OCI-LY7 (cell line): ENCODE measurements around the gene MRPL28. TPM values are rescaled to one million over a fixed set of nuclear protein-coding genes. Genes with fewer than 3 reads are reported as not detected.

Source experiments
- BruUV-seq: library from RNA; stranded (reverse); fragments of 400-500 nt; replicated peaks from 2 replicates; lab custom pipeline; 2021; lab: Mats Ljungman, UMichigan
- CTCF ChIA-PET: fragments of 300-600 bp; sonication (Branson Sonifier 250); formaldehyde crosslinking; loops from one replicate; lab custom pipeline; 2022; ENCODE audit warnings: antibody characterized with exemption; ENCODE audit not compliant: unreplicated experiment; lab: Charles Lee
- POLR2A ChIA-PET: fragments of 300-600 bp; sonication (Branson Sonifier 250); formaldehyde crosslinking; loops from one replicate; lab custom pipeline; 2022; ENCODE audit warnings: antibody characterized with exemption; lab: Charles Lee
- DNase-seq: peaks from one replicate; pipeline ENCODE4 v3.0.0-alpha.2; 2015; ENCODE audit warnings: low spot score
- H2AFZ ChIP-seq: fragments of 200-600 bp; sonication (generic), shearing (Covaris generic); 2 replicates; pipeline ENCODE4 v1.6.1; 2014; ENCODE audit warnings: mild to moderate bottlenecking, antibody characterized with exemption, low read length, moderate library complexity
- H3K27ac ChIP-seq: fragments of 200-600 bp; sonication (generic); 2 replicates; pipeline ENCODE4 v1.5.1; 2014; ENCODE audit warnings: mixed run types, low read depth, mild to moderate bottlenecking, moderate library complexity, low read length, inconsistent platforms; ENCODE audit not compliant: poor library complexity, severe bottlenecking
- H3K36me3 ChIP-seq: fragments of 200-600 bp; sonication (generic); 2 replicates; pipeline ENCODE4 v1.6.1; 2014; ENCODE audit warnings: mild to moderate bottlenecking, antibody characterized with exemption, low read length, moderate library complexity, mixed read lengths; ENCODE audit not compliant: insufficient read depth
- H3K4me1 ChIP-seq: fragments of 200-600 bp; sonication (generic); 2 replicates; pipeline ENCODE4 v1.5.1; 2014; ENCODE audit warnings: mild to moderate bottlenecking, low read length; ENCODE audit not compliant: insufficient read depth, poor library complexity, severe bottlenecking
- H3K4me2 ChIP-seq: fragments of 200-600 bp; sonication (generic); 2 replicates; pipeline ENCODE4 v1.6.1; 2014; ENCODE audit warnings: mild to moderate bottlenecking, low read length
- H3K4me3 ChIP-seq: fragments of 200-600 bp; sonication (generic); 2 replicates; pipeline ENCODE4 v1.5.1; 2014; ENCODE audit warnings: mild to moderate bottlenecking, low read depth, low read length; ENCODE audit not compliant: poor library complexity, severe bottlenecking
- H3K79me2 ChIP-seq: fragments of 200-600 bp; sonication (generic); 2 replicates; pipeline ENCODE4 v1.6.1; 2016; ENCODE audit warnings: low read depth, mild to moderate bottlenecking, low read length, moderate library complexity, mixed read lengths; ENCODE audit not compliant: insufficient read depth
- H3K9me2 ChIP-seq: fragments of 200-600 bp; sonication (generic); 2 replicates; pipeline ENCODE4 v1.6.1; 2016; ENCODE audit warnings: mild to moderate bottlenecking, low read length, mixed read lengths; ENCODE audit not compliant: insufficient read depth
- H3K9me3 ChIP-seq: fragments of 200-600 bp; sonication (generic); 2 replicates; pipeline ENCODE4 v1.6.1; 2014; ENCODE audit warnings: mild to moderate bottlenecking, mixed run types, low read length, mixed read lengths
- H4K20me1 ChIP-seq: fragments of 200-600 bp; sonication (generic); 2 replicates; pipeline ENCODE4 v1.6.1; 2014; ENCODE audit warnings: mild to moderate bottlenecking, antibody characterized with exemption, low read length, moderate library complexity, mixed read lengths; ENCODE audit not compliant: insufficient read depth
- CTCF ChIP-seq: fragments of 200-600 bp; sonication (generic); conservative IDR thresholded peaks from 2 replicates; pipeline ENCODE4 v1.5.1; 2014; ENCODE audit warnings: mild to moderate bottlenecking, antibody characterized with exemption, low read length, moderate library complexity, mixed read lengths
- EZH2phosphoT487 ChIP-seq: fragments of 200-600 bp; sonication (generic); IDR thresholded peaks from 2 replicates; pipeline ENCODE4 v1.6.1; 2018; ENCODE audit warnings: low read depth, borderline replicate concordance, mild to moderate bottlenecking, mixed run types, antibody characterized with exemption, low read length, moderate library complexity, mixed read lengths
- intact Hi-C: fragments of 100-400 bp; cut with micrococcal nuclease; formaldehyde crosslinking; loops from one replicate; pipeline ENCODE4 v1.10.0; 2022; ENCODE audit not compliant: unreplicated experiment
- total RNA-seq, 2 experiments: library from RNA; depleted of rRNA in 1 of 2; stranded (reverse); fragments of >200 nt in 1 of 2; shearing (Covaris generic) in 1 of 2; gene quantifications; 2 replicates each; pipeline ENCODE4 v1.2.3, GENCODE V29; 2014 to 2022

MRPL28 gene
- total RNA-seq, 2 experiments from 2014 or later: 84.6 to 113 TPM

GRCh38 chr16:352547-353403 lies 17.6 kb downstream of the MRPL28 start, which contains the start of gene AXIN1:
TSS of gene AXIN1 (minus strand) at chr16:352723. CDS start at chr16:347025, 5,698 bp downstream.
- peak; percentile 98 for DNase-seq
- Histone ChIP-seq H3K9me2 (no peaks in the 10 kb centered on the region), H2AFZ (peak within 1 kb of the TSS; percentile 58; the same call in 1 of the 2 replicates), H3K79me2 (peaks cover 9% of the 10 kb centered on the region; the same call in 1 of the 2 replicates), H3K9me3 (no peaks in the 10 kb centered on the region), H3K4me1 (peaks cover 22% of the 10 kb centered on the region), H3K36me3 (peaks cover 12% of the 10 kb centered on the region), H3K4me2 (peak within 1 kb of the TSS; percentile 98), H3K4me3 (peak within 1 kb of the TSS; percentile 96), H4K20me1 (no peaks in the 10 kb centered on the region), H3K27ac (no peak within 1 kb of the TSS)
- BruUV-seq: no TSS peak
- intact Hi-C loops: loop anchor here (1.0 to 2.0 kb wide), 2 partner anchors 31 to 118 kb away; partner anchors contain the start of gene FAM234A
- CTCF ChIA-PET: interaction anchor here (0.6 to 0.9 kb wide), 5 partner anchors 9 to 246 kb away, joined by 3 to 5 read pairs (median 3); partner anchors contain the start of gene FAM234A
- TF ChIP-seq CTCF: no peak; the same call in 1 of the 2 replicates
- no peak for TF ChIP-seq EZH2phosphoT487
- POLR2A ChIA-PET: interaction anchor here (0.6 to 0.7 kb wide), 4 partner anchors 30 to 283 kb away, joined by 3 to 8 read pairs (median 5); no protein-coding TSS in a partner anchor

GRCh38 chr16:351804-352520 lies 18.4 kb downstream of the MRPL28 start:
- BruUV-seq: no TSS peak
- Histone ChIP-seq H3K9me3 (no peaks in the 10 kb centered on the region), H3K4me2 (peak overlapping the region; percentile 98), H4K20me1 (no peaks in the 10 kb centered on the region), H3K9me2 (no peaks in the 10 kb centered on the region), H3K36me3 (peaks cover 12% of the 10 kb centered on the region), H3K4me1 (peaks cover 22% of the 10 kb centered on the region), H3K4me3 (peak overlapping the region; percentile 96), H3K79me2 (peaks cover 9% of the 10 kb centered on the region; the same call in 1 of the 2 replicates), H2AFZ (peak overlapping the region; percentile 58; the same call in 1 of the 2 replicates), H3K27ac (no peak overlapping the region)
- ChIA-PET POLR2A (interaction anchor here (0.5 to 1.4 kb wide), 7 partner anchors 20 to 1522 kb away, joined by 3 to 8 read pairs (median 3); no protein-coding TSS in a partner anchor), CTCF (interaction anchor here (0.6 kb wide), 2 partner anchors 116 to 246 kb away, joined by 3 to 6 read pairs; no protein-coding TSS in a partner anchor)
- TF ChIP-seq EZH2phosphoT487 (no peak), CTCF (no peak)
- intact Hi-C loops: loop anchor here (2.0 kb wide), 1 partner anchor 117 kb away; the partner anchor contains the start of gene FAM234A
- DNase-seq: no peak
